GOT3 (cell line): ENCODE measurements around the gene TM9SF2.
"Not testable (repeated sequence)": the region's sequence is repeated elsewhere in the genome, so short reads cannot be mapped to it uniquely, and the experiment has no call there.

ENCODE experiments used
- DNase-seq: peaks from one replicate; lab custom pipeline; 2025; ENCODE audit warnings: mixed read lengths; lab: John Stamatoyannopoulos, UW

The TM9SF2 gene, protein sequence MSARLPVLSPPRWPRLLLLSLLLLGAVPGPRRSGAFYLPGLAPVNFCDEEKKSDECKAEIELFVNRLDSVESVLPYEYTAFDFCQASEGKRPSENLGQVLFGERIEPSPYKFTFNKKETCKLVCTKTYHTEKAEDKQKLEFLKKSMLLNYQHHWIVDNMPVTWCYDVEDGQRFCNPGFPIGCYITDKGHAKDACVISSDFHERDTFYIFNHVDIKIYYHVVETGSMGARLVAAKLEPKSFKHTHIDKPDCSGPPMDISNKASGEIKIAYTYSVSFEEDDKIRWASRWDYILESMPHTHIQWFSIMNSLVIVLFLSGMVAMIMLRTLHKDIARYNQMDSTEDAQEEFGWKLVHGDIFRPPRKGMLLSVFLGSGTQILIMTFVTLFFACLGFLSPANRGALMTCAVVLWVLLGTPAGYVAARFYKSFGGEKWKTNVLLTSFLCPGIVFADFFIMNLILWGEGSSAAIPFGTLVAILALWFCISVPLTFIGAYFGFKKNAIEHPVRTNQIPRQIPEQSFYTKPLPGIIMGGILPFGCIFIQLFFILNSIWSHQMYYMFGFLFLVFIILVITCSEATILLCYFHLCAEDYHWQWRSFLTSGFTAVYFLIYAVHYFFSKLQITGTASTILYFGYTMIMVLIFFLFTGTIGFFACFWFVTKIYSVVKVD

DNA sequence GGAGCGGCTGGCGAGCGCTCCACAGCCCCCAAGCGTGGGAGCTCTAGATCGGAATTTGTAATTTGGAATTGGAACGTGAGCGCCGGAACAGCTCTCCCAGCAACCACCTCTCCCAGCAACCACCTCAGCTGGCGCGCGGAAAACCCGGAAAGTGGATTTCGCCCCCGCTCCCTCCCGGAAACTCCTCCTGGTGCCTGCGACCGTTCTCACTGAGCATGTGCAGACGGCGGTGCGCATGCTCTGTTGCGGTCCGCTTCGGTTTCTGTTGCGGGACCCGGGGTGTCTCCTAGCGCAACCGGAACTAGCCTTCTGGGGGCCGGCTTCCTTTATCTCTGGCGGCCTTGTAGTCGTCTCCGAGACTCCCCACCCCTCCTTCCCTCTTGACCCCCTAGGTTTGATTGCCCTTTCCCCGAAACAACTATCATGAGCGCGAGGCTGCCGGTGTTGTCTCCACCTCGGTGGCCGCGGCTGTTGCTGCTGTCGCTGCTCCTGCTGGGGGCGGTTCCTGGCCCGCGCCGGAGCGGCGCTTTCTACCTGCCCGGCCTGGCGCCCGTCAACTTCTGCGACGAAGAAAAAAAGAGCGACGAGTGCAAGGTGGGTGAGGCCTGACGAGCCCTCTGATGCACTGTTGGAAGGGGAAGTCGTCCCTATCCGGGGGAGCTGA is at the start of gene TM9SF2:
Gene TM9SF2, plus strand, starts transcription at position 289 of the 664 bp plus-strand sequence. Its CDS starts 135 bp downstream, at position 424.
- DNase-seq: peak; percentile 88

DNA sequence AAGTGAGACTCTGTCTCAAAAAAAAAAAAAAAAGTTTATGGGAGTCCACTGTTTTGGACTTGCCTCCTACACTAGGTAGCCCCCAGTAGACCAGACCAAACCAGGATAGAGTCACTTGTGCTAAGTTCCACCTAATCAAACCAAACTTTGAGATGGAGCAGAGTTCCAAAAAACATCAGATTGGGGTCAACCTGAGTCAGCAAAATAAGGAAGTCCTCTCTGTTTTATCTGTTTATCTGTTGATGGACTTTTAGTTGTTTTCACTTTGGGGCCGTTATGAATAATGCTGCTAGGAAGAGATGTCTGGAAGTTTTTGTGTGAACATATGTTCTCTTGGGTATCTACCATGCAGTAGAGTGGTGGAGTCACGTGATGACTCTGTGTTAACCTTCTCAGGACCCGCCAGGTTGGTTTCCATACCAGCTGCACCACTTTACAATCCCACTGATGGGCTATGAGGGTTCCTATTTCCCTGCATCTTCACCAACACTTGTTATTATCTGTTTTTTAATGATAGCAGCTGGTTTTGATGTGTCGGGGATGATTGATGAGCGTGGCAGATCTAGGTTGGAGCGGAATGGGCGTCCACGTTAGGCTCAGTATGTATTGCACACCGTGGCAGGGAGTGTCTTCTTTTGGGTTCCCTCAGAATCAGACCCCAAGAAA is 46.6 kb upstream of the TM9SF2 start:
- DNase-seq: no peak

- no peak for DNase-seq
Observed at GRCh38 chr13:99459099-99459850, 42.0 kb upstream of the TM9SF2 start.

- DNase-seq: not testable (repeated sequence)
Observed at GRCh38 chr13:99460802-99461201, 40.5 kb upstream of the TM9SF2 start.

DNA sequence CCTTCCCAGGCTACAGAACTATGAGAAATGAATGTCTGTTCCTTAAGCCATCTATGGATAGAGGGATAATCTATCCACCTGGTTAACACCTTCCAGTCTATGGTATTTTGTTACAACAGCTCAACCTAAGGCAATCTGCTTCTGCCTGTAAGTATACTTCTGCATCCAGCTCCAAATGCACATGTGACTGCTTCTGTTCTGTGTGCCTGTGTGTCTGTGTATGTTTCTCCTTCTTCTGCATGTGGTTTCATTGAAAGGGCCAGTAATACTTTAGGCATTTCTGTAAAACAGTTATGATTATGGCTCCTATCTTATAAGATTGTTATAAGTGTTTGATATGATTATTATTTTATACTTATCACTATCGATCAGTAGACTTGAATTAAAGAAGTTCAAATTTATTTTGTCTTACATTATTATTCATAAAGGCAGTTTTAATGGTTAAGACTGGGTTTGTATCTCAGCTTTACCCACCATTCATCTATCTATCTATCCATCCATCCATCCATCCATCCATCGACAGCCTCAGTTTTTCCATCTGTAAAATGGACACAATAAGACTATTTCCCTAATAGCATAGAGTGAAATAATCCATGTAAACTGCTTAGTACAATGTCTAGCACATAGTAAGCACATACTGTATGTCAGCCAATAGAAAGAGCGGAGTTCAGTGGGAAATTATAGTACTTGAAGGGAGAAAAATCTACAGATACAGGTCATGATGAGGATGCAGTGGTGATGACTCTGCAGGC is 37.5 kb upstream of the TM9SF2 start:
- DNase-seq: no peak

- no peak for DNase-seq
Observed at GRCh38 chr13:99464441-99464949, 36.8 kb upstream of the TM9SF2 start.

DNA sequence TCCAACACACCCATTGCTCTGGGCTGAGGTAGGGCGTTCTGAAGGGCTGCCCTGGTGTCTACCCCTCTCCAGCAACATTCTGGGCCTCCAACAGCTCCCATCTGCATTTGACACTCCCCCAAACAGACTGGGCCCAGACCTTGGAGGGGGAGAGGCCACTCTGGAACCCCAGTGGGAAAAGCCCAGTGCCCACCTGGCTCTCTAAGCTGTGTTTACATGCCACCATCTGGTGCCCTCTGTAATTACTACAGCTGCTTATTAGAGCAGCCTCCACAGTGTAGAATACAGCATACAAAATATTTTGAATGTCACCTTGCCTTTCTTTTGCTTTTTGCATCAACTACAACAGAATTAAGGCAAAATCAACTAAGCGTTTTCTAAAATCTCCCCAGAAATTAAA is 35.8 kb upstream of the TM9SF2 start:
- DNase-seq: no peak

DNA sequence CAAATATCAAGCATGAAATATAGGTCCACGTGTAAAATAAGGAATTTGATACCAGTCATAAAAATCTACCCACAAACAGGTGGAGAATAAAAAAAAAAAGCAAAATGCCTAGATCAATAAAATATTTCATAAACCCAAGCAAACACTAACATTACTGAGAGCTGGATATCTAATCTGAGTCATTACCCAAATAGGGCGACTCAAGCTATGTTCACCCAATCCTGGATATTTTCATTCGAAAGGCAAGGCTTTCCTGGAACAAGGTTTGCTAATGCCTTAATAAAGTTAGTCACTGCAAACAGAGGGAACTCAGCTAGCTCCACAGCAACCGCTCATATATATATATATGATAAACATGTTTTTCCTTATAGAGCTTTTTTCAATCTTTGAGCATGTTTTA is 33.5 kb upstream of the TM9SF2 start:
- DNase-seq: no peak

GRCh38 chr13:99469041-99469440 is 32.2 kb upstream of the TM9SF2 start:
- no peak for DNase-seq

GRCh38 chr13:99470027-99470426 is 31.2 kb upstream of the TM9SF2 start:
- no peak for DNase-seq

DNA sequence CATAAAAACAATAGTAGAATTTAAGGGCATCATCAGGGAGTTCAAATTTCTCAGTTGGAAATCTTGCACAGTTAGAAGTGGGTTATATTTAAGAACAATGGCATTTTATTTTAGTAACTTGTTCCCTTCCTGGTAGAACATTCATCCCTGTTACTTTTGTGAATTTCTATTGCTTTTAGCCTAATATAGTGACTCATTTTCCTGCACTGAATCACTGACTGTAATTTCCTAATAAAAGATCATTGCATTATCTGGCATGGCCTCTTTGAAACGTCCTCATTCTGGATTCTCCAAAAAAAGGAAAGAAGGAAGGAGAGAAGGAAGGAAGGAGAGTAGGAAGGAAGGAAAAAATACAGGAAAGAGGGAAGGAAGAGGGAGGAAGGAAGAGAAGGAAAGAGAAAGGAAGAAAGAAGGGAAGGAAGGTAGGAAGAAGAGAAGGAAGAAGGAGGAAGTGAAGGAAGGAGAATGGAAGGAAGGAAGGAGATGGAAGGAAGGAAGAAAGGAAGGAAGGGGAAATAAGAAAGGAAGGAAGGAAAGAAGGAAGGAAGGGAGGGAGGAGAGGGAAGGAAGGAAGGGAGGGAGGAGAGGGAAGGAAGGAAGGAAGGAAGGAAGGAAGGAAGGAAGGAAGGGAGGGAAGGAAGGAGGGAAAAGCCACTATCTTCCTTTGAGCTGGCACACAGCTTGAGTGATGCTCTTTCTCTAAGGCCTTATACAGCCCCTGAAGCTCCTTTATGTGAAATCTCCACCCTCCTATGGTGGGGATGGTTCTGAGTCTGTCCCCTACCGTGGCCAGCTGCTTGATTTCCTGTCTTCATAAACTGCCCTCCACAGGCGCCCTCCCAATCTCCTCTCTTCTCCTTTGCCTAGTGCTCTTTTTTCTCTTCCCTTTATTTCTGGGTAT is 29.8 kb upstream of the TM9SF2 start:
- no peak for DNase-seq

DNA sequence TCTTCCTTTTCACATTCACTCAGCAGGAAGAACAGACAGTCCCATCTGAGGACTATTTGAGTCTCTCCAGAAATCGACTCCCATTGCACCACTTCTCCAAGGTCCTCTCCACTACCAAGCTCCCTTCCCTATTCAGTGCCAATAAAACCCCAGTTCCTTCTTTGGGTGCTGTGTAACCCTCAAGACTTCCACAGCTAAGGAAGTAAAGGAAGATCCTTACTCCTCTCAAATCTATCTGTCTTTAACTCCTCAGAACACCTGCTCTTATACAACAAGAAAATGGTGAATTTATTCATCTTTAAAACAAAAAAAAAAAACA is 29.2 kb upstream of the TM9SF2 start:
- no peak for DNase-seq

DNA sequence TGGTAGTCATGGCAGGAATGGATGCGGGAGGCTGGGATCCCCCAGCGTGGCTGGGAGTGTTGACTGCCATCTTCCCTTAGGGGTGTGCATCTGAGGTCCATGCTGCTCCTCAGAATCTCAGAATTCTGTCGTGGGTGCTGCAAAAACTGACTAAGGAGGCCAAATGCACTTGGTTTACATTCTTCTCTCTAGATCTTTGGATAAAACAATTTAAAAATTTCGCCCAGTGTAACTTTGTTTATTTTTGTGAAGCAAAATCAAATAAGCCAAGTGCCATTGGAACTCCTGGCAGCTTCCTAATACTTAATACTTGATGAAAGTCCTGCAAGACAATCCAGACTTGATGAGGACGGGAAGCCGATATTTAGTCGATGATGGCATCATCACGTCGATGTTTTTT is 27.8 kb upstream of the TM9SF2 start:
- DNase-seq: no peak

- no peak for DNase-seq
Observed at GRCh38 chr13:99476648-99477047, 24.6 kb upstream of the TM9SF2 start.

- DNase-seq: no peak
Observed at GRCh38 chr13:99477493-99477892, 23.8 kb upstream of the TM9SF2 start.

DNA sequence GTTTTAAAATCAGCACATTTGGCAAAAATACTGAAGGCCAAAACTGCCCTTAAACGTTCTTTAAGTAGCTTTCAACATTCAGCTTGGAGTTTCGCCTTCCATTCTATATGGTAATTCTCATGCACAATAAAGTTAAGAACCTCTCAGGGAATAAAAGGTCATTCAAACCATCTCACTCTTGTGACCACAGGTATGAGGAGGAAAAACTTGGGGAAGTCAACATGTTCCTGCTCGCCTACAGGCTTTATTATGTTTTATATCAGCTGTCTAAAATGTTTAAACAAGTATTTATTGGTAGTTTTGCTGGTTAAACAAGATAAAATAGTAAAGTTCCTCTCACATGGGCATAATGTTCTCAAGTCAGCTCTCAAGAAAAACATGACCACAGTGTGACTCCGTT is 19.9 kb upstream of the TM9SF2 start:
- DNase-seq: no peak

DNA sequence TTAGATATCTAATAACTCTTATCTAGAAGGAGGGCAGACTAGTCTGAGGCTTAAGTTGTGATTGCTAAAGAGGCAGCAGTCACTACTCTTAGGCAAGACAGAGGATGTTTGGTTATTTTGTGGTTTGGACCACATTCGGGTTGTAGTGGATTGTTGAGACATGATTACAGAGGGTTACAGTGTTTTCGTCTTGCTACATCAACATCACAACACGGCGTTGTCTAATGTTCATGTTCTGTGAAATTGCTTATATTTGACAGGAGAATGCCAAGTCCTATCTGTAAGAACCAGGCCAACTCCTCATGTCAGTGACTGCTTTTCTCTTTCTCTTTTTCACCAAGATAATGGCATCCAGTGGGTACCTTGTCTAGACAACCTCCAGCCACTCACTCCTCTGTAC is 16.8 kb upstream of the TM9SF2 start:
- DNase-seq: no peak

DNA sequence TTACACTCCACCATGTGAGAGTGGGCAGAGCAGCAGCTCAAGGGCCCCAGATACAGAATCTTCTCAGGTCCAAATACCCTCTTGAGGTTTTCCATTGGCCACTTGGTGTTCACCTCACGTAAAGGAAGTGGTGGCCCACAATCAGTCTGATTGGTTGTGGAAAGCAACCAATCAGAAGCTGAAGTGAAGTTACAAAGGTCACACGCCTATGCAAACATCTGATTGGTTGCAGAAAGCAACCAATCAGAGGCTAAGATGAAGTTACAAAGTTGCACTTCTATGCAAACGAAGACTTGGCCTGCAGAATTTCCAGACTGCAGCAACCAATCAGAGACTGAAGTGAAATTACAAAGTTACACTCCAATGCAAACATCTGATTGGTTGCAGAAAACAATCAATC is 14.3 kb upstream of the TM9SF2 start:
- DNase-seq: no peak

DNA sequence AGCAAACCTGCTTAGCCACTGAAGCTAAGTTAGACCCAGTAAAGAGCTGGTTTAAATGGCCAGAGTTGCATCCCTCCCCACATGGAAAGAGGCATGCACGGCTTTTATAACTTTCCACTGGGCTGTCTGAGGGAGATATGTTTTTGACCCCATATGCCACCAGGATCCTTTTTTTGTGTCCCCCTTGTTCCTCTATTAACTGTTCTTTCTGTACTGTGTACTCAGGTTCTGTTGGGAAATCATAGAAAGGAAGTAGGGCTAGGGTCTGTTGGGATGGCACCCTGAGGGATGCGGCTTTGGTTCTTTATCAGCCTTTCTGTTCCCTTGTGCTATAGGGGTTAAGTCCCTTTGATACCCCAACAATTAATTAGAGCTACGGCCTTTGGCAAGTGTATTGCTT is 12.2 kb upstream of the TM9SF2 start:
- no peak for DNase-seq

GRCh38 chr13:99491750-99492149 is 9.5 kb upstream of the TM9SF2 start:
- not testable (repeated sequence) for DNase-seq
